ENCODE results near the gene TRMU.

- TF ChIP-seq CTCF (conservative IDR thresholded peaks at IDR 0.05) (no peak), ZFX (IDR thresholded peaks at IDR 0.05) (no peak)
Measured at GRCh38 chr22:46351131-46351735, 15.7 kb downstream of the TRMU start.
